ENCODE measurements around the gene TMC8.

- TF ChIP-seq CTCF (IDR thresholded peaks at IDR 0.05): no peak
- TF ChIP-seq POLR2AphosphoS5 (IDR thresholded peaks at IDR 0.05): peak in 1 of 2 donors; percentile 76
- peak in 1 of 4 donors; percentile 59 for TF ChIP-seq POLR2A (IDR thresholded peaks at IDR 0.05)
- TF ChIP-seq EP300 (IDR thresholded peaks at IDR 0.05): no peak
Measured at GRCh38 chr17:78130437-78131101, at the start of gene TMC8.

Measured in upper lobe of left lung (tissue), 4 donors.